Fibroblast of skin of left quadriceps (primary cell): ENCODE data around the gene DNAJB2.
"Not testable (repeated sequence)": the region's sequence is repeated elsewhere in the genome, so short reads cannot be mapped to it uniquely, and the experiment has no call there.

Experiments used
- DNase-seq, 2 experiments: peaks; one replicate each; pipeline ENCODE4 v3.0.0-alpha.2; 2013; ENCODE audit warnings: low read depth in 2 of 2

Gene DNAJB2

DNA sequence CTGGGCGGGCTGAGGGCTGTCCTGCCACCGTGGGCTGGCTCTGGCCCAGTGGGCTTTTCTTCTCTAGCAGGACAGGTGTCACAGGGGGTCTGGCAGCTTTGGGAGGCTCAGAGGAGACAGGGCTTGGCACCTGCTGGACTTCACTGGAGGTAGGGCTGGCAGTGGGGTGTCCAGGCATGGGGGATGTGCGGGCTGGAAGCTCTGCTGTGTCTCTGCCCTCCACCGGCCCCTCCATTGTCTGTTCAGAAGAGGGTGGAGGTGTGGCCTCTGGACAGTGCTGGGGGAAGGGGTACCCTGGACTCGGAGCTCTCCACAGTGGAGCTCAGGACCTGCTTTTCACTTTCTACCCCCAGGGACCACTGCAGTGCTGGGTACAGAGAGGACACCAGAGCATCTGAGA lies 20.9 kb downstream of the DNAJB2 start:
- DNase-seq: no peak

DNA sequence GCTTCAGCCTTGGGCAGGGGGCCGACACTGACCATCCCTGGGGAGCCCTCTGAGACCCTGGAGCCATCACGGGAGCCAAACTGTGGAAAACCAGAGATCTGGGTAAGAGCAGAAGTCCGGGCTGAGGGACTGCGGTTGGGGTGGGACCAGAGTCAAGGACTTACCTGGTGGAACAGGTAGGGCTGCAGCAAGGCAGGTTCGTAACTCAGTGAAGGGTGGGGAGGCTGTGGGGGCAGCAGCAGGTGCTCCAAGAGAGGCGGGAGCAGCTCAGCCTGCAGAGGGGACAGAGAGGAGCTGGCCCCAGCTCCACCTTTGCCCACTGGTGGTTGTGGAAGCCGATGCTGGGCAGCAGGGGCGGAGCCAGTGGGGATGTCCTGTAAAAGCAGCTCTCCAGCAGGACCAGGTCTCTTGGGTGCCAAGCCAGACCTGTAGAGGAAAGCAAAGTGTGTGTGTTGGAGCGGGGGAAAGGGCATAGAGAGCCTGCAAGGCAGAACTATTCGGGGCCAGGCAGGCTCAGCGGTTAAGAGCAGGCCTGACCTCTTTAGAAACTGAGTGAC lies 23.3 kb downstream of the DNAJB2 start:
- DNase-seq: no peak

DNA sequence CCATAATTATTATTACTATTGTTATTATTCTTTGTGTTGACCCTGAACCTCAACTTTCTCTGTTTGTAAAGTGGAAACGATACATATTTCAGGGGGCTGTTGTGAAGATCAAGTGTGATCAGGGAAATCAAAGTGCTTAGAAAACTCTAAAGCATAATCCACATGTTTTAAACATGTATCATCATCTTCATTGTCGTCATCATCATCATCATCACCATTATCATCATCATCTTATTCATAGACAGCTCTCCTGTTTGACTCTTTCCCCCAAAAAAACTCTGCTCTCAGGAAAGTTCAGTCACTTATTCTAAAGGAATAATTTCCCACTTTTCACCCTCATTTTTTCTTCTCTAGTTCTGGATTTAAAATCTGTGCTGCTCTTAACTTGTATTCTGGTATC lies 25.1 kb downstream of the DNAJB2 start:
- no peak for DNase-seq

DNA sequence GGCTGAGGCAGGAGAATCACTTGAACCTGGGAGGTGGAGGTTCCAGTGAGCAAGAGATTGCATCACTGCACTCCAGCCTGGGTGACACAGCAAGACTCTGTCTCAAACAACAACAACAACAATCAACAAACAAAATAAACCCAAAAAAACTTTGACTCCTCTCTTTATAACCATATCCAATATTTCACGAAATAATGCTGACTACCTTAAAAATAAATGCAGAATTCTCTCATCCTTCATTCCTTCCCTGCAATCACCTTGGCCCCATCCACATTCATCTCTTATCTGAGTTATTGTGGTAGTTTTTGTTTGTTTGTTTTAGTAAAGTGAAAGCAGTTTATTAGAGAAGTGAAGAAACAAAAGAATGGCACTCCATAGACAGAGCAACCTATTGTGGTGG lies 26.9 kb downstream of the DNAJB2 start:
- no peak for DNase-seq

DNA sequence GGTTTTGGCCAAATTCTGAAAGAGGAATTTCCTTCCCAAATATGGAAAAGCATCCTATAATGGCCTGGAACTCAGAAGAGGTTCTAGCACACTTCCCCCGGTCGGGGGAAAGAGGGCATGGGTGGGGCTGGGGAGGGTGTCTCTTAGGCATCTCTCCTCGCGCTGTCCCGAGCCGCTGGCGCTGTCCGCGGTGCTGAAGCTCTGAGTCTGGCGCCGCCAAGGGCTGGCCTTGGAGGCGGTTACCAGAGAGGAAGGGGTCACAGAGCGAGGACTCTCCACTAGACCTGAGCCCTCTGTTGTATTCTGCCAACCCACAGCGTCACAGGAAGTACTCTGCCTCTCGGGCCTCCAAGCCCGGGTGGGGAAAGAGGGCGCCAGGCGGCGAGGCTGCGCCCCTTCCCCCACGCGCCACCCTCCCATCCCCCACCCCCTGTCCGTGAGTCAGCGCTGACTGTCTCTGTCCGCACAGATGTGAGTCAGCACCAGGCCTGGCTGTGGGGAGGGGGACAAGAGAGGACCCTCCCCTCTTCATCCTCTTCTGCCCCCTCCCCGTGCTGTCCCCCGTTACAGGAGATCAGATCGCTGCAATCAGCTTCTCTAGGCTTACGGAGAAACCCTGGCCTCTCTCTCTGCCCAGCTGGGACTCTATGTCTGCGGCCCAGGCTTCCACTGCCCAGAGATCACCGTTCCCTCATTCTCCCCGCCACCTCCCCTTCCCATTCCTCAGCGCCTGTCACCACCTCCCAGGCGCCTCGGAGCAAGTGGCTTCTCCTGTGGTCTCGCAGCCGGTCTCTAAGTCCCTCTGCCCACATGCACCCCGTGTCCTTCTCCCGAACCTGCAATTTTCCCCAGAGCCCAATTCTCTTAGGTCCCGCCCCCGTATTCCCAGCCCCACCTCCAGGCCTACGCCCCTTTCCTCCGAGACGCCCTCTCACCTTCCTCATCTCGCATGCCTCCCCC lies 29.3 kb downstream of the DNAJB2 start:
- peak; percentile 46 to 51 for DNase-seq

DNA sequence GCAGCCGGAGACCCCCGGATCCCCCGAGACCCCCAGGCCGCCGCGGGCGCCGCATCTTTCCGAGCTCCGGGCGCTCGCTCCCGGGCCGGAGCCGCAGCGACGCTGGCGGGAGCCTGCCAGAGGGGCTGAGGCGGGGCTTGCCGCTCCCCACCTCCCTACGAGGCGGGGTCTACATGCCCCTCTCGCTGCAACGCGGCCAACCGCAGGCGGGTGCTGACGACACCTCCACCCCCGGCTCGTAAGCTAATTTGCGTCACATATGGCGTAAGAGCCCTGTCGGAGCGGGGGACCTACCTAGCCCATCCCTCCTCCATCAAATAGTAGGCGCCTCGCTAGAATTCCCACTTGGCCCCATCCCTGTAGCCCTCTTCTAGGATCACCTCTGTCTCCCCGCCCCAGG lies 30.1 kb downstream of the DNAJB2 start, which contains the start of gene PTPRN:
TSS of gene PTPRN (minus strand) at position 124 of the 400 bp plus-strand sequence. CDS start at position 55, 69 bp downstream.
- peak; percentile 59 to 65 for DNase-seq

DNA sequence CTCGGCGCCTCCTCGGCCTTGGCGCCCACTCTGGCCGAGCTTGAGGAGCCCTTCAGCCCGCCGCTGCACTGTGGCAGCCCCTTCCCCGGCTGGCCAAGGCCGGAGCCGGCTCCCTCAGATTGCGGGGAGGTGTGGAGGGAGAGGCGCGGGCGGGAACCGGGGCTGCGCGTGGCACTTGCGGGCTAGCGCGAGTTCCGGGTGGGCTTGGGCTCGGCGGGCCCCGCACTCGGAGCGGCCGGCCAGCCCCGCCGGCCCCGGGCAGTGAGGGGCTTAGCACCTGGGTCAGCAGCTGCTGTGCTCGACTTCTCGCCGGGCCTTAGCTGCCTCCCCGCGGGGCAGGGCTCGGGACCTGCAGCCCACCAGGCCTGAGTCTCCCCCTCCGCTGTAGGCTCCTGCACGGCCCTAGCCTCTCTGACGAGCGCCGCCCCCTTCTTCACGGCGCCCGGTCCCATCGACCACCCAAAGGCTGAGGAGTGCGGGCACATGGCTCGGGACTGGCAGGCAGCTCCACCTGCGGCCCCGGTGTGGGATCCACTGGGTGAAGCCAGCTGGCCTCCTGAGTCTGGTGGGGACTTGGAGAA lies 33.6 kb downstream of the DNAJB2 start:
- DNase-seq: not testable (repeated sequence)

DNA sequence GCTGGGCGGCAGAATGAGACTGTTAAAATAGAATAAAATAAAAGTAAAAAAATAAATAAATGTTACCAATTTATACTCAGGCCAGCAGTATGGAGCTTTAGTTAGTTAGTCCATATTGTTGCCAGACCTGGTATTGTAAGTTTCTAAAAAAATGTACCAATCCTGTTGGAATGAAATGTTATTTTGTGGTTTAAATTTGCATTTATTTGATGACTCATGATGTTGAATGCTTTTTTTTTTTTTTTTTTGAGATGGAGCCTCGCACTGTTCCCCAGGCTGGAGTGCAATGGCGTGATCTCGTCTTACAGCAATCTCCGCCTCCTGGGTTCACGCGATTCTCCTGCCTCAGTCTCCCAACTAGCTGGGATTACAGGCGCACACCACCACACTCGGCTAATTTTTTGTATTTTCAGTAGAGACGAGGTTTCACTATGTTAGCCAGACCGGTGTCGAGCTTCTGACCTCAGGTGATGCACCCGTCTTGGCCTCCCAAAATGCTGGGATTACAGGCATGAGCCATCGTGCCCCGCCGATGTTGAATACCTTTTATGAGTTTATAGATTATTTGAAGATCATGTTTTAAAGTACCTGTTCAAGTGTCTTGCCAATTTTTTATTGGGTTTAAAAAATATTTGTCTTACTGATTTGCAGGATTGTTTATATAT lies 35.8 kb downstream of the DNAJB2 start:
- DNase-seq: peak; percentile 14 to 17

DNA sequence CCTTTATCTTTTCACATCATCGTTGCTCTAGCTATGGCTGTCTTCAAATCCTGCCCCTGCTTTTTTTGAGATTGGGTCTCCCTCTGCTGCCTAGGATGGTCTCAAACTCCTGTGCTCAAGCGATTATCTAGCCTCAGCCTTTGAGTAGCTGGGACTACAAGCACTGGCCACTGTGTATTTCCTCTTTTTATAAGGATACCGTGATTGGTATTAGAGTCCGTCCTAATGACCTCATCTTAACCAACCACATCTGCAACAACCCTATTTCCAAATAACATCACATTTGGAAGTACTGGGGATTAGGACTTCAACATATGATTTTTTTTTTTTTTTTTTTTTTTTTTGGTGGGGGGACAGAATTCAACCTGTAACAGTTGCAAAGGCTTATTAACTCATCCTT lies 44.3 kb downstream of the DNAJB2 start:
- no peak for DNase-seq

DNA sequence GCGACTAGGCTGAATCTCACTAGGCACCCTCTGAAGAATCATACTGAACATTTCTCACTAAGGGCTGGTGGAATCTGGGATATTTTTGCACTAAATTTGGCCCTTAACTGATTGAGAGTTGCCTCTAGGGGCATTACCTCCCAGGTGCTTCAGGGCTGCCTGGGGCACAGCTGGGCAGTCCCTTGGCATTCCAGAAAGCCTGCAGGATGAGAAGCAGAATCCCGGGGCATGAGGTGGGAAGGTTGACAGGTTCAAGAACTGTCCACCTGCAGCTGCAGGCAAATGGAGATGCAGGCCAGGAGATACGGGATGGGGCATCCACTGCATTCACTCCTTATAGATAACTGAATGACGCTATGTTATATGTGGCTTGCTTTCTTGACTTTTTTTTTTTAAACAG lies 46.0 kb downstream of the DNAJB2 start:
- DNase-seq: no peak

DNA sequence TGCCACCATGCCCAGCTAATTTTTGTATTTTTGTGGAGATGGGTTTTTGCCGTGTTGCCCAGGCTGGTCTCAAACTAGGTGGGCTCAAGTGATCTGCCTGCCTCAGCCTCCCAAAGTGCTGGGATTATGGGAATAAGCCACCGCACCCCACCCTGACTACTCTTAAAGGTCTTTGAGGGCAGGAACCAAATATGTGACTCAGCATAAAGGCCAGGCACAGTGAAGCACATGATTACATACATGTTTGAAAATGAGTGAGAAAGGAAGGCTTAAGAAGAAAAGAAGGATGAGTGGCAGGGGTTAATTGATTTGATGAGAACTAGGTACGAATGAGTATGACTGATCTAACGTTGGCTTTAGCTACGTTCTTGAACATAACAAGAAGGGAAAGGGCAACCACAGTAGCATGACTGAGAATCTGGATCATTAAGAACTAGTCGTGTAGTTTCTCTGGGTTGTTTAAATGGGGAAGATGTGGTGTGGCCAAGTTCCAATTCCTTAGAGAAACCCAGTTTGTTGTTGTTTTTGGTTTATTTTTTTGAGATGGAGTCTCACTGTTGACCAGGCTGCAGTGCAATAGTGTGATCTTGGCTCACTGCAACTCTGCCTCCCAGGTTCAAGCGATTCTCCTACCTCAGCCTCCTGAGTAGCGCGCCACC lies 46.6 kb downstream of the DNAJB2 start:
- DNase-seq: no peak

DNA sequence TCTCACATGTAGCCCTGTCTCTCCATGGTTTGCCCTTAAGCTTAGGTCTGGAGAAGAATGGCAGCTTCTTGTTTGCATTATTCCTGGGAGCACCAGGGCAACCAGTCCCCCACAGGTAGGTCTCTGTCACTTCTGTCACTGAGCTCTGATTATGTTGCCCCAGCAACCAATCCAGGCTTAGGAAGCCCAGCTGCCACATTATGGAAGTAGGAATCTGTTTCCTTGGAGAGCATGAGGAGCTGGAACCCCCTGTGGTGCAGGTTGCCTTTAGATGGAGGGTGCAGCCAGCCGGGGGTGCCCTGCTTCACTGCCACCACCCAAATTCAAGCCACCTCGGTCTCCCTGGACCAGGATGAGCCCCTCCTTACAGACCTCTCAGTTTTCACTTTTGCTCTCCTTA lies 48.6 kb downstream of the DNAJB2 start:
- DNase-seq: no peak

DNA sequence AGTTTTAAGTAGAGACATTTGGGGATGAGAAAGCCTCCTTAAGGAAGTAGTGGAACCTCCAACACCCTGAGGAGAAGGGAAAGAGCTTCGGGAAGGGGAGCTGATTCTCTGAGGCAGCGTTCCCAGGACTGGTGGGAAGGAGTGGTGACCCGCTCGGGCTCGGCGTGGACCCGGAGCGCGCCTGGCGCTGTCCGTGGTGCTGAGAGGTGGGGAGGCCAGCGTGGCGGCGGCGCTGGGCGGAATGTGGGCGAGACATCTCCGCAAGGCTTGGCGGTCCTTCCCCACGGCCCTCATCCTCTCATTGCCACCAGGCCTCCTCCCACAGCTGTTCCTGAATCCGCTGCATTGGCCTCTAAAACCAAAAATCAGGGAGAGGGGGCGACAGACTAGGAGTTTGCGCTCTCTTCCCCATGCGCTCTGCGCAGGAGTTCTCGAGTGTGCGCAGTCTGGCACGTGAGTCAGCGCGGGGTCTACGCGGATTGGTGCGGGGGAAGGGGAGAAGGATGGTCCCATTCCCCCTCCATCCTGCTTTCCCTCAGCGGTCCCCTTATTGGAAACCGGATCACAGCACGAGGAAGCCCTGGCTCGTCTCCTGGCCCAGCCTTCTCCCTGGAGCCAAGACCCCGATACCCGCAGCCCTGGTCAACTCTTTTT lies 52.5 kb downstream of the DNAJB2 start:
- peak in 1 of 2 experiments; percentile 11 for DNase-seq

DNA sequence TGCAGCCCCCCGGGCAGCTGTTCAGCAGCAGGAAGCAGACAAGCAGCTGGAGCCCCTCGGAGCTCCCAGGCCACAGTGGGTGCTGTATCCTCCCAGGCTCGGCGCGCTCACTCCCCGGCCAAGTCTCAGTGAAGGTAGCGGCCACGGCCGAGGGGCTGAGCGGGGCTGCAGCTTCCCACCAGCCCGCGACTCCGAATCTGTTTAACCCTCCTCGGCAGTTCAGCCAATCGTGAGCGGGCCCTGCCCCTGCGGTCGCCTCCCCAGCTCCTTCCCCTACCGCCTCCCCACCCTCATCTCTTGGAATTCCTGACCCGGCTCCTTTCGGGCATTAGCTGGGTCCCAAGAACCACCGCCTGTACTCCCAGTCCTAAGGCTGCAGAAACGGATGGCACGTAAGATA lies 53.4 kb downstream of the DNAJB2 start, which contains the start of gene RESP18:
TSS of gene RESP18 (minus strand) at position 203 of the 400 bp plus-strand sequence.
- DNase-seq: no peak

DNA sequence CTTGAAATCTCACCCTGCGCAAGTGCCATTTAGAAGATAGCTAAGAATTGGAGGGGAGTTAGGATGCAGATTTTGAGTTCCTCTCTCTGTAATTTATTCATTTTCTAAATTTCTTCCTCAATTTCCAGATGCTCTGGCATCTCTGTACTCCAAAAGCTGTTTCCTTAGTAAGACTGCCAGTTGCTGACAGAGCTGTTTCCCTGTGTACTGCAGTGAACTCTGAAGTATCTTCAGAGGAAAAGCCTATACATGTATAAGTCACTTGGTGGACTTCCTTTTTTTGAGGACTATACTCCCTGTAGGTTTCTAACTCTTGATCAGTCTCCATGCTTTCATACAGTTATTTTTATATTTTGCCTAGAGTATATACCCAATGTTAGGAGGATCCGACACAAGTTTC lies 54.9 kb downstream of the DNAJB2 start:
- no peak for DNase-seq

DNA sequence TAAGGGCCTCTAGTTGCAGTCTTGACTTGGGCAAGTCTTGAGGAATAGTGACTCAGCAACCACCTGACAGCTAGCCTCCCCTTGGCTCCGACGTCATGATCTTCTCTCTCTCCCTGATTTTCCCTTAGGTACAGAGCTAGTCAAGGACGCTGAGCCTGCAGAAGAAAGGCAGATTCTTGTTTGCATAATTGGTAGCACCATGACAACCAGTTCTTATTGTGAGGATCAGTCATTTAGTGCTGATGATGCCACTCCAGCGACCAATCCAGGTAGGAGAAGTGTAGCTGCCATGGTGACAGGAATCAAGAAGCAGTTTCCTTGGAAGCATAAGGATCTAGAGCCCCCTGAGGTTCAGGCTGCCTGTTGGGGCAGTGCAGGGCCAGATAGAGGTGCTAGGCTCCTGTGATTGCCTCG lies 56.2 kb downstream of the DNAJB2 start:
- DNase-seq: no peak
